Measurements from ENCODE around the gene MTARC2.

The MTARC2 gene

DNA sequence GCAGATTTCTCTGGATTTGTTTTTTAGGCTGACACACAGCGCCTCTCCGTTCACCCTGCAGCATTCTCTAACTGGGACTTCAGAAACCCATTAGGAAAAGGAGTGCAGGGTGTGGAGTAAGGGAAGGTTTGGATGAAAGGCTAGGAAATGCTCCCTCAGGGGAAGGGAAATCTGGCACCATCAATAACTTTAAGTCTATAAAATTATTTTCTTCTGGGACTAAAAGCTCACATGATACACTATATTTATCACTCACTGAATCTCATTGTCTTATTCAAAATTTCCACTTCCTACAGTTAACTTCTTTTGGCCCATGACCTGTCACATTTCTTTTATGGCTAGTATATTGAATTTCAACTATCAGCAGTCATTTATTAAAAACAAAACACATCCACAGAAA is 85.3 kb downstream of the MTARC2 start:
- DNase-seq, result no peak

Data from T1000 (cell line).